ENCODE data around the gene C19orf38. TPM values are rescaled to one million over a fixed set of nuclear protein-coding genes. Genes with fewer than 3 reads are reported as not detected.

C19orf38 gene
- 2.7 TPM for polyA plus RNA-seq
- long read RNA-seq, donor 1, partial matches to known transcripts = 0 of 1 reads
- long read RNA-seq, donor 1, other reads (novel, unspliced or antisense) = 0 of 1 reads
- long read RNA-seq, donor 2 = 0 reads
- long read RNA-seq, donor 3 = 0 reads
- long read RNA-seq, donor 4 = 0 reads
- long read RNA-seq, donor 5 = 0 reads
- long read RNA-seq, donor 6 = 0 reads
- long read RNA-seq, donor 7 = 0 reads
- long read RNA-seq, donor 8 = 0 reads
- long read RNA-seq, donor 9 = 0 reads
- long read RNA-seq, donor 10 = 0 reads
- long read RNA-seq, donor 11 = 0 reads

GRCh38 chr19:10848230-10848856 is at the start of gene C19orf38:
Gene C19orf38, plus strand, starts transcription at chr19:10848415. Its CDS starts 94 bp downstream, at chr19:10848509.
- Histone ChIP-seq H3K36me3 (ENCODE audit: control insufficient read depth, insufficient read depth, low read length) (no peaks in the 10 kb centered on the region), H3K4me3 (ENCODE audit: low read length) (peak within 1 kb of the TSS; percentile 23), H3K4me1 (ENCODE audit: control insufficient read depth, insufficient read depth, low read length) (no peaks in the 10 kb centered on the region), H3K9me3 (ENCODE audit: control insufficient read depth, low read depth, low read length) (no peaks in the 10 kb centered on the region), H3K27me3 (ENCODE audit: control insufficient read depth, insufficient read depth, low read length) (peaks cover 7% of the 10 kb centered on the region), H3K27ac (ENCODE audit: low read length) (no peak within 1 kb of the TSS)
- DNase-seq = no peak
- whole genome bisulfite sequencing (ENCODE audit: insufficient coverage, low lambda C conversion rate) = no CpG with 5 or more reads among the region's 14 CpGs

GRCh38 chr19:10800488-10800887 is 47.7 kb upstream of the C19orf38 start:
- Histone ChIP-seq H3K4me1 (ENCODE audit: control insufficient read depth, insufficient read depth, low read length) (no peaks in the 10 kb centered on the region), H3K9me3 (ENCODE audit: control insufficient read depth, low read depth, low read length) (peaks cover 3% of the 10 kb centered on the region), H3K27ac (ENCODE audit: low read length) (no peak overlapping the region), H3K36me3 (ENCODE audit: control insufficient read depth, insufficient read depth, low read length) (peaks cover 91% of the 10 kb centered on the region), H3K27me3 (ENCODE audit: control insufficient read depth, insufficient read depth, low read length) (no peaks in the 10 kb centered on the region), H3K4me3 (ENCODE audit: low read length) (no peak overlapping the region)
- no CpG with 5 or more reads among the region's 9 CpGs for WGBS (ENCODE audit: insufficient coverage, low lambda C conversion rate)
- DNase-seq = no peak

DNA sequence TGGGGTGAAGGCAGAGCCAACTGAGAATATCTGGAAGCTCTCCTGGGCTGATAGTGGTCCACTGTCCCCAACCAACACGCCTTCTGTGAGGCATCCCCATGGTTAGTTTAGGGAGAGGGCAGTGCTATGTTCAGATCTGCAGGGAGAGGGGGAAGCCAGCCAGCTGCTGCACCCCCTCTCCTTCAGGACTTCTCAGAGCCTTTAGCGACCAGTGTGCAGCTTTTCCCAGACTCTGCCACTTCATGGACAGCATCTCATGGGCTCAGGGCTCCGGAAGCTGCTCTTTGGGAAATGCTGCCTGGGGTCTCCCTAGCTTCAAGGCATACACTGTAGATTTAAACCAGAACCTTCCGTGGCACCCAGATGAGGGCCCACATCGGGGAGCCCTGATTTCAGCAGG is 45.7 kb upstream of the C19orf38 start:
- Histone ChIP-seq H3K27me3 (ENCODE audit: control insufficient read depth, insufficient read depth, low read length) (no peaks in the 10 kb centered on the region), H3K36me3 (ENCODE audit: control insufficient read depth, insufficient read depth, low read length) (peaks cover 83% of the 10 kb centered on the region), H3K4me1 (ENCODE audit: control insufficient read depth, insufficient read depth, low read length) (no peaks in the 10 kb centered on the region), H3K9me3 (ENCODE audit: control insufficient read depth, low read depth, low read length) (peaks cover 3% of the 10 kb centered on the region), H3K4me3 (ENCODE audit: low read length) (no peak overlapping the region), H3K27ac (ENCODE audit: low read length) (no peak overlapping the region)
- DNase-seq = no peak
- no CpG with 5 or more reads among the region's 5 CpGs for WGBS (ENCODE audit: insufficient coverage, low lambda C conversion rate)

- H3K9me3 ChIP-seq (ENCODE audit: control insufficient read depth, low read depth, low read length) = peaks cover 3% of the 10 kb centered on the region
- DNase-seq = no peak
- H3K36me3 ChIP-seq (ENCODE audit: control insufficient read depth, insufficient read depth, low read length) = peaks cover 78% of the 10 kb centered on the region
- H3K4me1 ChIP-seq (ENCODE audit: control insufficient read depth, insufficient read depth, low read length) = no peaks in the 10 kb centered on the region
- H3K4me3 ChIP-seq (ENCODE audit: low read length) = no peak overlapping the region
- WGBS (ENCODE audit: insufficient coverage, low lambda C conversion rate) = no CpG with 5 or more reads among the region's 9 CpGs
- H3K27ac ChIP-seq (ENCODE audit: low read length) = no peak overlapping the region
- no peaks in the 10 kb centered on the region for H3K27me3 ChIP-seq (ENCODE audit: control insufficient read depth, insufficient read depth, low read length)
Measured at GRCh38 chr19:10803252-10803651, 45.0 kb upstream of the C19orf38 start.

DNA sequence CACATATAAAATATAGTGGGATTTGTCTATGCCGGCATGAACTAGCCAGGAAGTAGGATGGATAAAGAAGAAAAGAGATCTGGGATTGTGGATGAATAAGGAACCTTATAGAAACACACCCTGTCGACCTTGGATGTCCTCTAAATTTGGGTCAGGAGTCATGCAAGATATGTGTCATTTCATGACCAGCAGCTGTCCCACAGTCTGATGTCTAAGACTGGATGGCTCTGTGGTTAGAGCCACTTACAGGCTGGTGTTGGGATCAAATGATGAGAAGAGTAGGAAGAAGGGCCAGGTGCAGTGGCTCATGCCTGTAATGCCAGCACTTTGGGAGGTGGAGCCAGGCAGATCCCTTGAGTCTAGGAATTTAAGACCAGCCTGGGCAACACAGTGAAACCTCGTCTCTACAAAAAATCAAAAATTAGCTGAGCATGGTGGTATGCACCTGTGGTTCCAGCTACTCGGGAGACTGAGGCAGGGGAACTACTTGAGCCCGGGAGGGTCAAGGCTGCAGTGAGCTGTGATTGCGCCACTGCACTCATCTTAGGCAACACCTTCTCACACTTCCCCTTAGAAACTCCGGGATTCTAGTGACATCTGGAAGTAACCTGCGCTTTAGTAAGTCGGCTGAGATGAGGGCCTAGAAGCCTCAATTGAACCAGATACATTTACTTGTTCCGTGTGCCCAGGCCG is 43.0 kb upstream of the C19orf38 start:
- no peak for DNase-seq
- Histone ChIP-seq H3K27ac (ENCODE audit: low read length) (no peak overlapping the region), H3K4me1 (ENCODE audit: control insufficient read depth, insufficient read depth, low read length) (no peaks in the 10 kb centered on the region), H3K9me3 (ENCODE audit: control insufficient read depth, low read depth, low read length) (peaks cover 3% of the 10 kb centered on the region), H3K4me3 (ENCODE audit: low read length) (no peak overlapping the region), H3K27me3 (ENCODE audit: control insufficient read depth, insufficient read depth, low read length) (no peaks in the 10 kb centered on the region), H3K36me3 (ENCODE audit: control insufficient read depth, insufficient read depth, low read length) (peaks cover 82% of the 10 kb centered on the region)
- WGBS (ENCODE audit: insufficient coverage, low lambda C conversion rate) = no CpG with 5 or more reads among the region's 11 CpGs

DNA sequence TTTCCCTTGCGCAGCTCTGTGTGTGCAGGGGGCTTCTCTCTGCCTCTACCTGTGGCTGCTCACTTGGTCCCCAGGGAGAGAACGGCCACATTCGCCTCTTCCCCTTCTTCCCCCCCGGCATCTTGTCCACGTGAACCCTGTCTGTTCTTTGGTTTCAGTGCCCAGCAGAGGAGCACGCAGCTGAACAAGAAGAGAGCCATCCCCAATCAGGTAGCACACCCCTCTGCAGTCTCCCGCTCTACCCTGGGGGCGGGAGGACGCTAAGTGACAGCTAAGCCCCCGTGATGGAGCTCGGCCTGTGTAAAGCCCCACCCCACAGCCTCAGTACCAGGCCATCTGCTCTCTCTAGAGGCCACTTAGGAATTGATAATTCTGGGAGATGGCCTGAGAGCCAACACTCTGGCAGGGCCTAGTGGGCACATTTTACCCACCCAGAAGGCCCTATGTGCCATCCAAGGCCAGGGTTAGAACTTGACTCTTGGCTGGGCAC is 42.4 kb upstream of the C19orf38 start:
- H3K9me3 ChIP-seq (ENCODE audit: control insufficient read depth, low read depth, low read length) = peaks cover 3% of the 10 kb centered on the region
- H3K27ac ChIP-seq (ENCODE audit: low read length) = no peak overlapping the region
- H3K4me1 ChIP-seq (ENCODE audit: control insufficient read depth, insufficient read depth, low read length) = no peaks in the 10 kb centered on the region
- H3K4me3 ChIP-seq (ENCODE audit: low read length) = no peak overlapping the region
- H3K36me3 ChIP-seq (ENCODE audit: control insufficient read depth, insufficient read depth, low read length) = peaks cover 81% of the 10 kb centered on the region
- WGBS (ENCODE audit: insufficient coverage, low lambda C conversion rate) = no CpG with 5 or more reads among the region's 11 CpGs
- DNase-seq = no peak
- H3K27me3 ChIP-seq (ENCODE audit: control insufficient read depth, insufficient read depth, low read length) = no peaks in the 10 kb centered on the region

GRCh38 chr19:10808937-10809649 is 39.1 kb upstream of the C19orf38 start:
- Histone ChIP-seq H3K9me3 (ENCODE audit: control insufficient read depth, low read depth, low read length) (no peaks in the 10 kb centered on the region), H3K36me3 (ENCODE audit: control insufficient read depth, insufficient read depth, low read length) (peaks cover 83% of the 10 kb centered on the region), H3K4me1 (ENCODE audit: control insufficient read depth, insufficient read depth, low read length) (peaks cover 3% of the 10 kb centered on the region), H3K27me3 (ENCODE audit: control insufficient read depth, insufficient read depth, low read length) (no peaks in the 10 kb centered on the region), H3K4me3 (ENCODE audit: low read length) (no peak overlapping the region), H3K27ac (ENCODE audit: low read length) (no peak overlapping the region)
- peak in 1 of 2 donors; percentile 26 for DNase-seq
- WGBS (ENCODE audit: insufficient coverage, low lambda C conversion rate) = 83% methylated on average over 1 of the region's 10 CpGs

- H3K4me1 ChIP-seq (ENCODE audit: control insufficient read depth, insufficient read depth, low read length) = peaks cover 3% of the 10 kb centered on the region
- H3K36me3 ChIP-seq (ENCODE audit: control insufficient read depth, insufficient read depth, low read length) = peaks cover 80% of the 10 kb centered on the region
- no peaks in the 10 kb centered on the region for H3K27me3 ChIP-seq (ENCODE audit: control insufficient read depth, insufficient read depth, low read length)
- H3K27ac ChIP-seq (ENCODE audit: low read length) = no peak overlapping the region
- DNase-seq = no peak
- no peaks in the 10 kb centered on the region for H3K9me3 ChIP-seq (ENCODE audit: control insufficient read depth, low read depth, low read length)
- no peak overlapping the region for H3K4me3 ChIP-seq (ENCODE audit: low read length)
- no CpG with 5 or more reads among the region's 15 CpGs for WGBS (ENCODE audit: insufficient coverage, low lambda C conversion rate)
Measured at GRCh38 chr19:10809651-10810285, 38.4 kb upstream of the C19orf38 start.

DNA sequence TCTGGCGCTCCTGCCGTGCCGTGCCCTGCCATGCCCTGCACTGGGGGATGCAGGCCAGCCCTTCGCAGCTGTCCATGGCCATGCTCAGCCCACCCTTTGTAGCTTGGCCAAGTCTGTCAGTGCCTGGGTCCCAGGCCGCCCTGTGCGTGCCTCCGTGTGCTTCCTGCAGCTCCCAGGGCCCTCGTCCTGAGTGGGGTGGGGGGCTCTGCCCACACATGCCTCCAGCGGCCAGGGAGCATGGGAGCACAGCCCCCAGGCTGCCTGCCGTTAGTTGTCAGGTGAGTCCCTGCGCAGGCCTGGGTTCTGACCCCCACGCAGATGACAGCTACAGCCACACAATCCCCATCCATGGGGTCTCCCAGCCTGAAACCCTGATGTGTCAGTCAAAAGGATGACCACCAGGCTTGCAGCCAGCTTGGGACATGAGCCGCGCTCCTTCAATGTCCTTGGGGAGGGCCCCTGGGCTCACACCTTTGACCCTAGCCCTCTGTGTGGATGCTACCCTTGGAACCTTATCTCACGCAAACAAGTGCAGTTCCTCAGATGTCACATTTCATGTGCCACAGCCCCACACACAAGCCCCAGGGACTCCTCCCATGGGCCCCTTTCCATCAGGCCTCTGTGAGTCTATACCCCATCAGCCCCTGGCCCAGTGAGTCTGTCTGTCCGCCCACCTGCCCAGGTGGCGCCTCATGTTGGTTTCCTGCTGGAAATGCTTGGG is 36.7 kb upstream of the C19orf38 start:
- Histone ChIP-seq H3K9me3 (ENCODE audit: control insufficient read depth, low read depth, low read length) (no peaks in the 10 kb centered on the region), H3K27me3 (ENCODE audit: control insufficient read depth, insufficient read depth, low read length) (no peaks in the 10 kb centered on the region), H3K36me3 (ENCODE audit: control insufficient read depth, insufficient read depth, low read length) (peaks cover 83% of the 10 kb centered on the region), H3K4me1 (ENCODE audit: control insufficient read depth, insufficient read depth, low read length) (peaks cover 3% of the 10 kb centered on the region), H3K27ac (ENCODE audit: low read length) (no peak overlapping the region), H3K4me3 (ENCODE audit: low read length) (no peak overlapping the region)
- no CpG with 5 or more reads among the region's 17 CpGs for WGBS (ENCODE audit: insufficient coverage, low lambda C conversion rate)
- DNase-seq = no peak
